Stimulated activated CD8-positive, alpha-beta memory T cell treated with anti-CD3 and anti-CD28 coated beads, Interleukin-12 subunit alpha, Interleukin-12 subunit beta, amount 100 ng/mL, for 4 hours (primary cell): Measurements from ENCODE around the gene FAM216A.
"Not testable (repeated sequence)": the region's sequence is repeated elsewhere in the genome, so short reads cannot be mapped to it uniquely, and the experiment has no call there.

Source experiments
- DNase-seq: peaks from one replicate; pipeline ENCODE4 v3.0.0-alpha.2; 2020; ENCODE audit warnings: low read depth

The FAM216A gene

DNA sequence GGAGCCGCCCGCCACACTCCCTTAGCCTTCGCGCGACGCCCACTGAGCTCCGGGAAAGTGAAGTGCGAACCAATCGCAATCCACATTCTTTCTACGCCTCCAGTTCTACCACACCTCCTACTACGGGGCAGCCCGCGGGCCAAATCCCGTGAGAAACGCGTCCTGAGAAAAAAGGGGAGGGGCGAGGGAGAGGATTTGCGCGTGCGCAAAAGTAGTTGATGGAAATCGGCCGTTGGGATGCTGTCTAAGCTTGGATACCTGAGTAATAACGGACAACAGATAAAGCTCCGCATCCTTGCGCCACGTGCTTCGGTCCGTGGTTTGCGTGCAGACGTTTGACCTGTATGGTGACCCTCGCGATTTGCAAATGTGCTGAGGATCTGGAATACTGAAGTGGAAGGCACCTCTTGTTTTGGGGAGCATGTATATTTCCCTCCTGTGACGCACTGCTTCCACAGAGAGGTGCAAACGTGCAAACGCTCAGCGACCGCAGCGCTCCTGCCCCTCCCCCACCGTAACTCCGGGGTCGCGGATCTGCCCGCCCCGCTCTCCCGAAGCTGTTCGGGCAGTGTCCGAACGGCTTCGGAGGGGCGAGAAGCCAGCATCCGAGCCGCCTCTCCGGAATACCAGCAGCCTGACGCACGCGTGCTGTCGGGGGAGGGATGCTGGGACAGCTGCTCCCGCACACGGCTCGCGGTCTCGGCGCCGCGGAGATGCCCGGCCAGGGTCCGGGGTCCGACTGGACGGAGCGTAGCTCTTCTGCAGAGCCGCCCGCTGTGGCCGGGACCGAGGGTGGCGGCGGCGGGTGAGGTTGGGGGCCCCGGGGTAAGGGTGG is at the start of gene FAM216A, which contains the start of gene GPN3:
Gene FAM216A, plus strand, starts transcription at position 632 of the 835 bp plus-strand sequence. Its CDS starts 31 bp downstream, at position 663.
Gene GPN3, minus strand, starts transcription at position 44 of the 835 bp plus-strand sequence. CDS start 54 bp downstream, outside the sequence.
- peak; percentile 88 for DNase-seq

- not testable (repeated sequence) for DNase-seq
Observed at GRCh38 chr12:110420644-110421043, 48.0 kb upstream of the FAM216A start.

DNA sequence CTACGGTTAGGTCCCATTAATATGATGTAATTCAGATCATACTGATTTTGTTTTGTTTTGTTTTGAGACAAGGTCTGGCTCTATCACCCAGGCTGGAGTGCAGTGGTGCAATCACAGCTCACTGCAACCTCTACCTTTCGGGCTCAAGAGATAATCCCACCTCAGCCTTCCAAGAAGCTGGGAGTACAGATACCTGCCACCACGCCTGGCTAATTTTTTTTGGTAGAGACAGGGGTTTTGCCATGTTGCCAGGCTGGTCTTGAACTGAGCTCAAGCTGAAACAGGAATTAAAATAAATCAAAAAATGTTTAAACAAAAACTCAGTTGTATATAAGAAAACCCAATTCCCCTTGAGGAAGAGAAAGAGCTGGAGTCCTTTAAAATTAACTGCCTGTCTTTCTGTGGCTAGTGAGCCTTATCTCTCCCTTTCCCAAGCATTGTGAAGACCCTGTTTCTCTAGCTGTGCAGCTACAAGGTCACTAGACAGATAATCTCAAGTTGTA is 47.4 kb upstream of the FAM216A start:
- no peak for DNase-seq

DNA sequence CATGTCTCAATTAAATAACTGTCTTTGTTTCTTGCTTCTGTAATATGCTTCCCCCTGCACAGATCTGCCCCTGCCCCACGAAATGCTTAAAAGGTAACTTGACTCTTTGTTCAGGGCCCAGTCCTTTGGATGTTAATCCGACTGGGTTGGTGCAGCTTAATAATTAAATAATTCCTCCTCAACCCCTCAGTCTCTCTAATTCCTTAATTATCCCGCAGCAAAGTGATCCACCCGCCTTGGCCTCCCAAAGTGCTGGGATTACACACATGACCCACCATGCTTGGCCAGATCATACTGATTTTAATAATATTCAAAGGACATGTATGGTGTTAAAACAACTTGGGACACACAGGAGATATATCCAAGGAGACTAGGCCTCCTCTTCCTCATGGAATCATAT is 46.9 kb upstream of the FAM216A start:
- DNase-seq = no peak

- DNase-seq = no peak
Observed at GRCh38 chr12:110424237-110424636, 44.4 kb upstream of the FAM216A start.

- no peak for DNase-seq
Observed at GRCh38 chr12:110426406-110426805, 42.2 kb upstream of the FAM216A start.

DNA sequence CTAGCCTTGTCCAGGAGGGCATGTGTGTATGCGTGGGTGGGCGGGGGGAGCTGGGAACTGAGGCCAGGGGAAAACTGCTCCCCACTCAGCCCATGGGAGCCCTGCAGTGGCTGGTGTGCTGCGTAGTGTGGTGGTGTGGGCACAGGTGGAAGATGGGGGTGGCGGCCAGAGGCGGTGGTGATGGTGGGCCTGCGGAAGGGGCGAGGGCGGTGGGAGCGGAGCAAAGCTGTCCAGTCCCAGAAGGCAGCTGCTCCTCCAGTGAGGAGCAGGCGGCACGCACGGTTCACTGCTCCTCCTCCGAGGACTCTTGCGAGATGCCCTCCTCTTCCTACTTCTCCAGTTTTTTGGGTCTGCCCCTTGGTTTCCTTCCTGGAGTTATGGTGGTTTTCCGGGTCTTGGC is 39.0 kb upstream of the FAM216A start:
- not testable (repeated sequence) for DNase-seq

DNA sequence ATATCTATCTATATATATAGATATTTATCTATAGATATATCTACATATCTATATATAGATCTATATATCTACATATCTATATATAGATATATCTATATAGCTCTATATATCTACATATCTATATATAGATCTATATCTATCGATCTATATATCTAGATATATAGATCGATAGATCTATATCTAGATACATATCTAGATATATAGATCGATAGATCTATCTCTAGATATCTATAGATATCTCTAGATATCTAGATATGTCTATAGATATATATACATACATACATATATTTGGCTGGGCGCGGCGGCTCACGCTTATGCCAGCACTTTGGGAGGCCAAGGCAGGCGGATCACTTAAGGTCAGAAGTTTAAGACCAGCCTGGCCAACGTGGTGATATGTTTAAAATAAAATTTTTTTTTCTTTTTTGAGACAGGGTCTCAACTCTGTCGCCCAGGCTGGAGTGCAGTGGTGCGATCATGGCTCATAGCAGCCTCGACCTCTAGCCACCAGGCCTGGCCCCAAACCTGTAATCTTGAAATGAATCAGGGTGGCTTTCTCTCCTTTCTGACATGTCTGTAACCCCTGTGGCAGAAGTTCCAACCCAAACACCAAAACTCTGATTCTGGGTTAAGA is 36.6 kb upstream of the FAM216A start:
- DNase-seq = no peak

GRCh38 chr12:110436231-110436630 is 32.4 kb upstream of the FAM216A start:
- no peak for DNase-seq

DNA sequence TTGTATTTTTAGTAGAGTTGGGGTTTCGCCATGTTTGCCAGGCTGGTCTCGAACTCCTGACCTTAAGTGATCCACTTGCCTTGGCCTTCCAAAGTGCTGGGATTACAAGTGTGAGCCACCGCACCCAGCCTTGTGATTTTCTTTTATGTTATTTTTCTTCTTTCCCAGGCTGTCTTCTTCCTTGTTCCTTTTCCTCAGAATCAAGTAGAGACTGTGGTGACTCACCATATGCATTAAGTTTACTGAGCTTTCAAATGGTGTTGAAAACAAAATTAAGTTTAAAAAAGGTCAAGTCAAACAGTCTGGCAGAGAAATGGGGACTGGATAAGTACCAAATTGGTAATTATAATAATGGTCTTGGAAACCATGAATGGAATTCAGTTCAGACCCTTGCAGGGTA is 24.2 kb upstream of the FAM216A start:
- no peak for DNase-seq

- peak; percentile 89 for DNase-seq
Observed at GRCh38 chr12:110449799-110450497, 18.7 kb upstream of the FAM216A start, which contains the start of gene ARPC3. TSS of gene ARPC3 (minus strand) at chr12:110450337. CDS start at chr12:110450260, 77 bp downstream.

DNA sequence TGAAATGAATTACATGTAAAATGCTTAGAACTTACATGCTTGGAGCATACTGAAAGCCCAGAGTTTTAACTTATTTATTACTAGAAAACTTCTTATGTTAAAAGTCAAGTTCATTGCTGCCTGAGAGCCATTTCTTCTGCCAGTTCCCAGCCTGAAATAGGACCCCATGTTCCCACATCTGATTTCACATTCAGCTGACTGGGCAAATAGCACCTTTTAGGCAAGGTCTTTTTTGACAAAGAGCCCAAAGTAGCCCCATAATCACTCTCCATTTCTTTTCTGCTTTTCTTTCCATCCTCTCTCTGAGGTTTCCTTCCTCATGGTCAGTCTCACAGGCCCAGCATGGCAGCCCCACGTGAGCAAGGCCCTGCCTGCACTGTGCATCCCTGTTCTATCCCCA is 17.4 kb upstream of the FAM216A start:
- no peak for DNase-seq

GRCh38 chr12:110453569-110454296 is 14.9 kb upstream of the FAM216A start:
- no peak for DNase-seq

DNA sequence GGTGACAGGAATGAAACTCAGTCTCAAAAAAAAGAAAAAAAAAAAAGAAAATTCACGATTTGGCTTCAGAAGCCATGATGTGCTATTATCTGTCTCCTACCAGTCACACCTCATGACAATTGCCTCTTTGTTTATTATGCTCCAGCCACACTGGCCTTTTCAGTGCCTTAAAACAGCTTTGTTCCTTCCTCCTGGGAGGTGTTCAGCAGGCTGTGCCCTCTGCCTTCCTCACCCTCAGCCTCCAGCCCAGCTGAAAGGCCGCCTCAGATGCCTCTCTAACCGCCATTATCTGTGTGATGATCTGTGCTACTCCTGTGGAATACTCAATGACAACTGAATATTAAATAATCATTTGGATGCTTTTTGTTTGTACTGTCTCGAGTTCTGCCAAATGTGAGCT is 9.9 kb upstream of the FAM216A start:
- no peak for DNase-seq

DNA sequence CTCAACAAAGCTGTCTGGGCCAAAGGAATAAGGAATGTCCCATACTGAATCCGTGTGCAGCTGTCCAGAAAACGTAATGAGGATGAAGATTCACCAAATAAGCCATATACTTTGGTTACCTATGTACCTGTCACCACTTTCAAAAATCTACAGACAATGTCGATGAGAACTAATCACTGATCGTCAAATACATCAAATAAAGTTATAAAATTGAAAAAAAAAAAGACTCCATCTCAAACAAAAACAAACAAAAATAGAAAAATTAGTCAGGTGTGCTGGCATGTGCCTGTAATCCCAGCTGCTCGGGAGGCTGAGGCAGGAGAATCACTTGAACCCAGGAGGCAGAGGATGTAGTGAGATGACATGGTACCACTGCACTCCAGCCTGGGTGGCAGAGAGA is 7.5 kb upstream of the FAM216A start:
- DNase-seq = not testable (repeated sequence)

- no peak for DNase-seq
Observed at GRCh38 chr12:110465024-110465423, 3.6 kb upstream of the FAM216A start.

- DNase-seq = not testable (repeated sequence)
Observed at GRCh38 chr12:110465765-110466164, 2.9 kb upstream of the FAM216A start.

GRCh38 chr12:110466791-110467190 is 1.9 kb upstream of the FAM216A start:
- DNase-seq = no peak

DNA sequence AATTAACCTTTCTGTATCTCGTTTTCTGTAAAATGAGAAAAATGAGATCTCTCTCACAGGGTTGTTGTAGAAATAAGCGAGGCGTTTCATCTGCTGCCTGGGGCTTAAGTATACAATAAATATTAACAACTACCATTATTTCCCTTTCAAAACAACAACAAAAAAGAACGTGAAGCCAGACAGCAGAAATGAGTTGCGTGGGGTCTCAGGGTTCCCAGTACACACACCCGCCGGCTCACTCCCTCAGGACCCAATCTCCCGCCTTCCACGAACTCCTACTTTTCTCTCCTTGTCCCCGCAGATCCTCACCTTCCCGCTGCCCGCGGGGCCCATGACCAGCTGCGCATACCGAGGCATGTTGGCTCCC is 815 bp upstream of the FAM216A start:
- DNase-seq = no peak

DNA sequence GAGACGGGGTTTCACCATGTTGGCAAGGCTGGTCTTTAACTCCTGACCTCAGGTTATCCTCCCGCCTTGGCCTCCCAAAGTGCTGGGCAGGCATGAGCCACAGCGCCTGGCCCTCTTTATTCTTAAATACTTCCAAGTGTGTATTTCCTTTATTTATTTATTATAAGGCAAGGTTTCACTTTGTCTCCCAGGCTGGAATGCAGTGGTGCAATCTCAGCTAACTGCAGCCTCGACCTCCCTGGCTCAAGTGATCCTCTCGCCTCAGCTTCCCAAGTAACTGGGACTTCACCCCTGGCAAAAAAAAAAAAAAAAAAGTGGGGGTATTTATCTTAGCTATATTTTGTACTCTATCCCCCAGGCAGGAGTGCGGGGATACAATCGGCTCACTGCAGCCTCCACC is 6.8 kb downstream of the FAM216A start:
- no peak for DNase-seq

- DNase-seq = no peak
Observed at GRCh38 chr12:110498984-110499706, 30.5 kb downstream of the FAM216A start.
